ENCODE results near the gene TMEM138. TPM values are rescaled to one million over a fixed set of nuclear protein-coding genes. Genes with fewer than 3 reads are reported as not detected.

The TMEM138 gene
- total RNA-seq, 1 donor from 2014 or later: 19.9 TPM

DNA sequence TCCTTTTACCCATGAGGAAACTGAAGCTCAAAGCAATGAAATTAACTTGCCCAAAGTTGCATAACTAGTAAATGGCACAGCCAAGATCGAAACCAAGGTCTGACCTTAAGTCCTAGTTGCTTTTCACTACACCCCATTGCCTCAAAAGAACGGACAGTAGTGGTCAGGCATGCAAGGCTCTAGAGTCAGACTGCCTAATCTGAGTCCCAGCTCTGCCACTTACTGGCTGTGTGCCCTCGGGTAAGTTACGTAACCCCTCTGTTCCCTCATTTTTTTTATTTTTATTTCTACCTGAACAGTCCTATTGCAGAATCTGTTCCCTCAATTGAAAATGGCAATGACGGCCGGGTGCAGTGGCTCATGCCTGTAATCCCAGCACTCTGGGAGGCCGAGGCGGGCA is 10.1 kb upstream of the TMEM138 start:
- DNase-seq (ENCODE audit: extremely low spot score in 2 of 2): no peak
- intact Hi-C loops (cut with DNase I): no loop called here
- no peak overlapping the region for H3K4me3 ChIP-seq
- no peaks in the 10 kb centered on the region for H3K27me3 ChIP-seq
- H3K9me3 ChIP-seq: no peaks in the 10 kb centered on the region
- no peak overlapping the region for H3K27ac ChIP-seq
- H3K36me3 ChIP-seq: peaks cover 0 to 55% of the 10 kb centered on the region in 2 donors
- no peak for TF ChIP-seq POLR2A (IDR thresholded peaks at IDR 0.05)
- TF ChIP-seq POLR2AphosphoS5 (IDR thresholded peaks at IDR 0.05; ENCODE audit: insufficient read depth in 1 of 2, low read depth in 1 of 2): no peak
- TF ChIP-seq, protein P1, sequence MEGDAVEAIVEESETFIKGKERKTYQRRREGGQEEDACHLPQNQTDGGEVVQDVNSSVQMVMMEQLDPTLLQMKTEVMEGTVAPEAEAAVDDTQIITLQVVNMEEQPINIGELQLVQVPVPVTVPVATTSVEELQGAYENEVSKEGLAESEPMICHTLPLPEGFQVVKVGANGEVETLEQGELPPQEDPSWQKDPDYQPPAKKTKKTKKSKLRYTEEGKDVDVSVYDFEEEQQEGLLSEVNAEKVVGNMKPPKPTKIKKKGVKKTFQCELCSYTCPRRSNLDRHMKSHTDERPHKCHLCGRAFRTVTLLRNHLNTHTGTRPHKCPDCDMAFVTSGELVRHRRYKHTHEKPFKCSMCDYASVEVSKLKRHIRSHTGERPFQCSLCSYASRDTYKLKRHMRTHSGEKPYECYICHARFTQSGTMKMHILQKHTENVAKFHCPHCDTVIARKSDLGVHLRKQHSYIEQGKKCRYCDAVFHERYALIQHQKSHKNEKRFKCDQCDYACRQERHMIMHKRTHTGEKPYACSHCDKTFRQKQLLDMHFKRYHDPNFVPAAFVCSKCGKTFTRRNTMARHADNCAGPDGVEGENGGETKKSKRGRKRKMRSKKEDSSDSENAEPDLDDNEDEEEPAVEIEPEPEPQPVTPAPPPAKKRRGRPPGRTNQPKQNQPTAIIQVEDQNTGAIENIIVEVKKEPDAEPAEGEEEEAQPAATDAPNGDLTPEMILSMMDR (IDR thresholded peaks at IDR 0.05): no peak
- no peaks in the 10 kb centered on the region for H3K4me1 ChIP-seq

DNA sequence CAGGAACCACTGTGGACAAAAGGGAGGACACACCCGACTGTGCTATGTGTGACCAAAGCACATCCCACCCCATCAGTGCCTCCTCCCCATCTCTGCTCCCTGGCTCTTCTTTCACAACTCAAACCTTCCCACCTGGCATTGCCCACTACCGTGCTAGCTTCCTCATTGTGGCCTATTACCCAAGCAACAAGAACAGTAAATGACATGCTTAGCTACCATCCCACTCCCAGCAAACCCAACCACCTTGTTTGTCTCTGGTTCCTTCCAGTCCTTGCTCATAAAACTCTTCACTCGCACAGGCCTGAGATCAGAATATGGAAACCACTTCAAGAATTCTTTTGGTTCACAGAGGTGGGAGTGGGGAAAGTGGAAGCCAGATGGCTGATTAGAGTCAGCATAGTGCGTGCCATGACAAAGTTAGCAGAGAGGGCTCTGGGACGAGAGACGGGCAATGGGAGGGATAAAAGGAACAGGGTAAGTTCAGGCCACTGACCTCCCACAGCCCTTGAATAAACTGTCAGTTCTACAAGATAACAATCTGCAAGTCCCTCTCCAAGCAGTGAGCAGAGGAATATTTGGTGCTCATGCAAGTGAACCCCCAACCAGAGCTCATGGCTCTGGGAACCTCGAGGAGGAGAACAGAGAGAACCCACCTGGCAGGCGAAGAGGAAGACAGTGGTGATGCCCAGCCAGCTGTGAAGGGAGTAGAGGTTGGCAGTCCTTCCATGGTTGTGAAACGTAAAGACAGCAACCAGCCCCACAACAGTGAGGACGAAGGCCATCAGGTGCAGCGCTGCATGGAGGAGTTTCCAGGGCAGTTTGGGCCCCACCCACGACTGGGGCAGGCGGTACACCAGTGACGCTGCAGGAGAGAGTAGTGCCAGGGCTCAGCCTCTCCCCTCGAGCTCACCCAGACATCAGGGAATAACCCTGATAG is 8.8 kb upstream of the TMEM138 start:
- Histone ChIP-seq H3K27ac (no peak overlapping the region), H3K4me3 (no peak overlapping the region), H3K27me3 (no peaks in the 10 kb centered on the region), H3K4me1 (no peaks in the 10 kb centered on the region), H3K36me3 (peaks cover 0 to 54% of the 10 kb centered on the region in 2 donors), H3K9me3 (no peaks in the 10 kb centered on the region)
- intact Hi-C loops (cut with DNase I): no loop called here
- DNase-seq (ENCODE audit: extremely low spot score in 2 of 2): no peak
- TF ChIP-seq POLR2AphosphoS5 (IDR thresholded peaks at IDR 0.05; ENCODE audit: insufficient read depth in 1 of 2, low read depth in 1 of 2) (no peak), POLR2A (IDR thresholded peaks at IDR 0.05) (no peak)
- TF ChIP-seq, protein P1 (IDR thresholded peaks at IDR 0.05): no peak

DNA sequence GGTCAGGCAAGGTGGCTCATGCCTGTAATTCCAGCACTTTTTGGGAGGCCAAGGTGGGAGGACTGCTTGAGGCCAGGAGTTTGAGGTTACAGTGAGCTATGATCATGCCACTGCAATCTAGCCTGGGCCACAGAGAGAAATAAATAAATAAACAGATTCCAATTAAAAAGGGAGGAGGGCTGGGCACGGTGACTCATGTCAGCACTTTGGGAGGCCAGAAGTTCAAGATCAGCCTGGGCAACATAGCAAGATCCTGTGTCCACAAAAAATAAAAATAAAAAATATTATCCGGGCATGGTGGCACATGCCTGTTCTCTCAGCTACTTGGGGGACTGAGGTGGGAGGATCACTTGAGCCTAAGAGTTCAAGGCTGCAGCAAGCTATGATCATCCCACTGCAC is 8.0 kb upstream of the TMEM138 start:
- Histone ChIP-seq H3K9me3 (no peaks in the 10 kb centered on the region), H3K36me3 (peaks cover 0 to 48% of the 10 kb centered on the region in 2 donors), H3K4me3 (no peak overlapping the region), H3K27ac (no peak overlapping the region), H3K4me1 (peaks cover 7% of the 10 kb centered on the region), H3K27me3 (no peaks in the 10 kb centered on the region)
- TF ChIP-seq POLR2A (IDR thresholded peaks at IDR 0.05): no peak
- no peak for TF ChIP-seq POLR2AphosphoS5 (IDR thresholded peaks at IDR 0.05; ENCODE audit: insufficient read depth in 1 of 2, low read depth in 1 of 2)
- TF ChIP-seq, protein P1 (IDR thresholded peaks at IDR 0.05): no peak
- intact Hi-C loops (cut with DNase I): no loop called here
- DNase-seq (ENCODE audit: extremely low spot score in 2 of 2): no peak

DNA sequence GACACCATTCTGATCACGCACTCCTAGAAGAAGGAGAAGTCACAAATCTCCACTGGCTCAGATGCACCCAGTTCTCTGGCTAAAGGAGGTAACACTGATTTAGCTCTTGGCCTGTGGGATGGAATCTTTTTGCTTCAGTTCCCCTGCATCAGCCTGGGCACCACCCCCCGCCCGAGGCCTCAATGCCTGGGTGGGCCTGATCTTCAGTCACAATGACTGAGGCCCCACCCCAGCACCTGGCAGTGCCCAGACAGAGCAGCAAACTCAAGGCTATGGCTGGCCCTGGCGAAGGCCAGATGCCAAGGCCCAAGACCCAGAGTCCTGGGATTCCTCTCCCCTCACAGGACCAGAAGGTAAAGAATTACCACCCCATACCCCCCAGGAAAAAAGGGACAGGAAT is 5.5 kb upstream of the TMEM138 start:
- peaks cover 29% of the 10 kb centered on the region for H3K4me1 ChIP-seq
- TF ChIP-seq POLR2A (IDR thresholded peaks at IDR 0.05): no peak
- intact Hi-C loops (cut with DNase I): no loop called here
- no peaks in the 10 kb centered on the region for H3K9me3 ChIP-seq
- no peak overlapping the region for H3K4me3 ChIP-seq
- DNase-seq (ENCODE audit: extremely low spot score in 2 of 2): no peak
- peaks cover 0 to 28% of the 10 kb centered on the region in 2 donors for H3K36me3 ChIP-seq
- no peaks in the 10 kb centered on the region for H3K27me3 ChIP-seq
- no peak overlapping the region for H3K27ac ChIP-seq

DNA sequence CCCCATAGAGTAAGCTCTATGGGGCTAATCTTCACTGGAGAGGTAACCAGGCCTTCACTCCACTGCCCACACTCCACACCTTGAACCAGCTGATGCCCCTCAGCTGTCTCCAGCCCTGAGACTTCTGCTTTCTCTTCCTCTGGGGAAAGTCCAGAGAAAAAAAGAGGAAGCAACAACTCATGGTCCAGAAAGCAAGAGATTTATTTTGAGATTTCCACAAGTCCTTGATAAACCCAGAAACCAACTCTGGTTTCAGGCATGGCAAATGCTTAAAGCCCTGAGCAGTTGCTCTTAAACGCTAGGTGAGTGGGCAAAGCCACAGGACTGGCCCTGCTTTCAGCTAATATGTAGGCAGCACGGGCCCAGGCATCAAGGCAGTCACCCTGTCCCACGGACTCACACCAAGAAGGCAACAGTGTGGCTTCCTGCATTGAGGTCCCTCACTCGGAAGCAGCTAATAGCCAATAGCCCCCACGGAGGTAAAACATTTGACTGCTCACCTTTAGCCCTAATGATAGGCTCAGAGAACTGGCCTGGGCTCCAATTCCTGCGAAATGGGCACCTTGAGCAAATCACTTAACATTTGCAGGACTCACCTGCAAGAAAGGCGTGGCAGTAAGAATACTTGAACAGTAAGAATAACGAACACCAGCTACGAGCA is 4.8 kb upstream of the TMEM138 start:
- Histone ChIP-seq H3K4me3 (no peak overlapping the region), H3K27ac (no peak overlapping the region), H3K36me3 (peaks cover 0 to 22% of the 10 kb centered on the region in 2 donors), H3K27me3 (no peaks in the 10 kb centered on the region), H3K9me3 (no peaks in the 10 kb centered on the region), H3K4me1 (peaks cover 29% of the 10 kb centered on the region)
- TF ChIP-seq, protein P1 (IDR thresholded peaks at IDR 0.05): no peak
- TF ChIP-seq POLR2AphosphoS5 (IDR thresholded peaks at IDR 0.05; ENCODE audit: insufficient read depth in 1 of 2, low read depth in 1 of 2) (no peak), POLR2A (IDR thresholded peaks at IDR 0.05) (no peak)
- DNase-seq (ENCODE audit: extremely low spot score in 2 of 2): no peak
- intact Hi-C loops (cut with DNase I): no loop called here

Data from vagina (tissue), 2 donors.